Femur (tissue), 1 donor: Measurements from ENCODE around the gene ADAMTS12.

Source experiments
- DNase-seq: peaks from one replicate; pipeline ENCODE4 v3.0.0-alpha.2; 2017

The ADAMTS12 gene

DNA sequence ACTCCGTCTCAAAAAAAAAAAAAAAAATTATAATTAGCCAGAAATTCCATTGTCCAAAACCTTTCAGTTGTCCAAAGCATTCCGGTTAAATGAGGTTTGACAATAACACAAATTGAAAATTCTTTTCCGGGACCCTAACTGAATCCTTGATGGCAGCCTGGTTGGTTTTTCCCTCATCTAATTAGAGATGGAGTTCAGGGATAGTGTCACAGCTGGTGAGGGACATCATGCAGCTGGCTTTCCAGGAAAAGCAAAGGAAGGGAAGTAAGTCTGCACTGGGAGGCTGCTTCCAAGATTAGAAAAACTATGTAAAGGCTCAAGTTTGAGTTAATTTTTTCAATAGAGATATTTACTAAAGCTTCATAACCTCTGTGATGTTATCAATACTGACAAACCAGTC is 195.4 kb downstream of the ADAMTS12 start:
- no peak for DNase-seq

DNA sequence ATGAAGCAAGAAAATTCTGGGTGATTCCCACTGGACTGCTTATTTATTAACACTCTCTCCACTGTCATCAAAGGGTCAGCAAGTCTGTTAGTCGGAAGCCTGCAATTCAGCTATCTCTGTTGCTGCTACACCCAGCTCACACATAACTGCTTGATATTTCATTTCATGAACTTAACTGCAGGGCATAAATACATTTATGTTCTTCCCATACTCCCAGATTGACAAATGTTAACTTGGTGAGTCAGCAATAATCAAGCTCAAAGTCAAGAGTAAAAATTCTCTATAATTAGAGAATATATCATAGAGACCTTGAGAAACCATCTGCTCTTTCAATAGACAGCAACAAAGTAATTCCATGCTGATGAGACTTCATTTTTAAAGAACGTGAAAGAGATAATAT is 198.8 kb downstream of the ADAMTS12 start:
- no peak for DNase-seq

DNA sequence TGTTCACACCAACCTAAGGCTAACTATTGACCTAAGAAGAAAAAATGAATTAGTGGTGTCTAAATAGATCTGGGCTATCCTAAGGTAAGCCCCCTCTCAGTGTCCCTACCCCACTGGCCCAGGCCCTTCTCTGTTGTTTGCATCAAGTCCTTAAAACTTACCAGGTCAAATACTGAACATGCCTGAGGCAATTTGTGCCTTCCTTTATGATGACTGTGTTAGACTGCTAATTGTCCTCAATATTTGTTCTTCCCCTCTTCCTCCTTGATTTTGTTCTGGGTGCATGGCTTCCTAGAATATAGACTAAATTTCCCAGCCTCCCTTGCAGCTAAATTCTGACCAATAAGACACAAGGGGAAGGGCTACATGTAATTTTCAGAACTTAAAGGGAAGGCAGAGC is 199.9 kb downstream of the ADAMTS12 start:
- no peak for DNase-seq

DNA sequence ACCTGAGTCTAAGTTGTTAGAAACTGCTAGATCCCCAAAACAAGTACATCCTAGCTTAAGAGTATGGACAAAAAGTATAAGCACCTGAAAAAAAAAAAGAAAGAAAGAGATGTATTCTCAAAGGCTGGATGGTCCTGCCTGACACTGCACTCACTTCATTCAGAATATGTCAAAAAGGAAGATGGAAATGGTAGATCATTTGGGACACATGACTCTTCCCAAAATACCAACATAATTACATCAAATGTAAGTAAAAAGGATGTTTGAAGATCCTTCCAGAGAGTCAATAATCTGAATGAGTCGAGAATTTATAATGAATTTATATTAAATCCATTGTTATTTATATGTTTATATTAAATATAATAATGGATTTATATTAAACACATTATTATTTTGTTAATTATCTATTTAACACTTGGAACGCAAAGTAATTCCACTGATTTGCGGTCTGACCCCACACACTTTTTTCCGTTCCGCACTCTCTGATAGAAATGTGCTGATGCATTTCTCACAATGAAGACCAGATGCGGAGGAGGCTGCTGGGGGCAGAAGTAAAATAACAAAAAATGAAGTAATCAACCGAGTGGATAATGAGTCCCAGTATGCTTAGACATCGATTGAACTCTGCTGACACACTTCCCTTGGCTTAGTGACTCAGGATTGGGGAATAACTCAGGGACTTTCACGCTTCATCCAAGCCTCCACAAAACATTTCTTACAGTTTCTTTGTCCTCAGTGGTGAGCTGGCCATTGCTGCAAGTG is 201.2 kb downstream of the ADAMTS12 start:
- no peak for DNase-seq

DNA sequence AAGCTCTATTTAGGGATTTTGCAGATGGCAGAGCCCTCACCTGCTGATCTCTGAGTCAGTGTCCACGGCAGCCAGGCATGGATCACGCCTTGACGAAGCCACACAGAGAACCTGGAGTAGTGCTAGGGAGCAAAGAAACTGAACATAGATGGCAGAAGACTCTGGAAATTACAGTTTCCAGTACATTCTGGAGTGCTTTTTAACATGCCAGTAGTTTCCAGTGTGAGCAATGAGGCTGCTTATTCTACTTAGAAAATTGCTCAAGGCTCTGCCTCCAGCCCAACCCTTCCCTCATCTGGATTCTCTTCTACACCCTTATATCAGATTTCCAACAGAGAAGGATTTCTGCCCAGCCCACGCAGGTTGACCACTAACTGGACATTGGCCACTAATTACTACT is 203.3 kb downstream of the ADAMTS12 start:
- DNase-seq, result no peak

DNA sequence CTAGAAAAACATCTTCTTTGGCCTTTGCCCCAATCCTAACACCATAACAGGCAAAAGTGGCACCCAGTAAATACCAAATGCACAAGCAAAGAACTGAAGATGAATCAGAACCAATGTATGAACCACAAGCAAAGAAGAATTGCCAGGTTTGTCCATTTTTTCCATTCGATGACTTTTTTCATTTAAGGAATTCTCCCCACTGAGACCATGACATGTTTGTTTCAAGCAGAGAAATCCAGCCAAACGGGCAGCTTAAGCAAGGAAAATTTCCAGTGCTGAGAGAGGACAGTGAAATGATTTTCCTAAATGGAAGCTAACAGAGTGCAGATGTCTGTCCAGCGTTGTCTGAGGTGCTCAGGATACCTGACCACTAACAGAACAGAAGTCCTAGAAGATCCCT is 203.7 kb downstream of the ADAMTS12 start:
- peak; percentile 62 for DNase-seq

DNA sequence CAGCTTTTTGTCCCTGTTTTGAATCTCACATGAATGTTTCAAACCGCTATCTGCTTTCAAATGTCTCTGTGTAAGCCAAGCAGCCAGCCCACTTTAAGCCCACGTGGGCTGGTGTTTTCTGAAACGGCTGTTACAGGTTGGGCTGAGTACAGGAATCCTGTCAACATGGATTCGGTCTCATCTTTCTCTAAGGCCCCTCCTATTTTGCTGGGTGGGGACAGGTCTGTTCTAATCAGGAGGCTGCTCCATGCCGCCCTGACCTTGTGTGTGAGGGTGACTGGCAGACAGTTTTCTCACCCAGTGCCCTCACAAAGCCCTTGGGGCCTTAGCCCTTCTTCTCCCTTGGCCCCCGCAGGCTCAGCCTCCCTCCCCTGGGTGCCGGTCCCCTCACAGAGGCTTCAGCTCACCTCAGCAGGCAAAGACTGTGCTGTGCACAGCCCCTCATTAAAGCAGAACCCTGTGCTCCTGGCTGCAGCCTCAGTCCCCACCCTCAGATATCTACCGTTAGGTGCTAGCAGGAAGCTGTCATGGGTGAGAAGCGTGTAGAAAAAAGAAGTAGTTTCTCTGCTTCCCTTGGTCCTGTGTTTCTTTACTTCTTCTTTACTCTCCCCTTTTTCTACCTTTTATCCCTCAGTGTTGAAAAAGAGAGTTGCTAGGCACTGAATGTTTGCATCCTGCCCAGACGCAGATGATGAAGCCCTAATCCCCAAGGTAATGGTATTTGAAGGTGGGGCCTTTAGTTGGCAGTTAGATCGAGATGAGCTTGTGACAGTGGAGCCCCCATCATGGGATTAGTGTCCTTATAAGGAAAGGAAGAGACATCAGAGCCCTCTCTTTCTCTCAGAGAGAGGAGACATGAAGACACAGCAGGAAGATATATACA is 205.7 kb downstream of the ADAMTS12 start:
- DNase-seq, result no peak

DNA sequence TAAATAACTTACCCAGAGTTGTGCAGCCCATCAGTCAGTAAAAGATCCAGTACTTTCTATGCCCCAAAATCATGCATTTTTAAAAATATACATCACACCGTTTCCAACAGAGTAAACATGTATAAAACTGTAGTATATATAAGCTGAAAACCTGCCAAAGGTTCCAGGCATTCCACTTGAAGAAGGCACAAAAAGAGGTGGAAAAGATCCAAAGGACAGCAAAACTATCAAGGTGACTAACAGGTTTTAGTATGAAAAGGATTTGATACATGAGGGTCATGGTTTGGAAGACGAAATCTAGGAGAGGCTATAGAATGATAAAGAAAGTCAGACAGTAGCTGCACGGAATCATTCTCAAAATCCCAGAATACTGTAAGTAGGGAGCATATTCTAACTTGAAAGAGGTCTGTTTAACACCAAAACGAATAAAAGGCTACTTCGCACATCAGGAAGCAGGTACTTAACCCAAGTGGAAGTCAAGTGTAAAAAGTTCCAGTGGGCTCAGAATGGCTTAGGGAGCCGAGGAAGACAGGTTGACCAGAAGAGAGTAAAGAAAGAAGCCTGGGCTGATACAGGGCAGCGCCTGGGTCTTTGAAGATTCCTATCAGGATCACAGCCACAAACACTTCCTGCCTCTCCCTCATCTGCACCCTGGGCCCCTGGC is 207.2 kb downstream of the ADAMTS12 start:
- no peak for DNase-seq

DNA sequence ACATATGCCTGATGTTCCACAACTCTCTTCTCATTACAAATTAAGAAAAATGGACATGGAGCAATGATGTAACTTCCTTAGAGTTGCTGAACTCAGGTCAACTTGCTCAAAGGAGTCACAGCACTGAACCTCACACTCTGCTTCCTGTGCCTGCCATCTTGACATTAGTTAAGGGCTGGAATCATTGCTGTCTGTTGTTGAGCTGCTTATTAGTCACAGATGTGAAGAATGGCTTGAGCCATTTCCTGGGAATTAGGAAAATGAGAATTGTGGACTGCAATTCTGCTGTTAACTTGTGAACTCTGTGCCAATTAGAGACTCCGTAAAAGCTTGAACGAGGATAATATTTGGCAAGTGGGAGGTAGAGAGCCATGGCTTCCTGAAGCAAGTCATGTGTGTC is 212.0 kb downstream of the ADAMTS12 start:
- no peak for DNase-seq

DNA sequence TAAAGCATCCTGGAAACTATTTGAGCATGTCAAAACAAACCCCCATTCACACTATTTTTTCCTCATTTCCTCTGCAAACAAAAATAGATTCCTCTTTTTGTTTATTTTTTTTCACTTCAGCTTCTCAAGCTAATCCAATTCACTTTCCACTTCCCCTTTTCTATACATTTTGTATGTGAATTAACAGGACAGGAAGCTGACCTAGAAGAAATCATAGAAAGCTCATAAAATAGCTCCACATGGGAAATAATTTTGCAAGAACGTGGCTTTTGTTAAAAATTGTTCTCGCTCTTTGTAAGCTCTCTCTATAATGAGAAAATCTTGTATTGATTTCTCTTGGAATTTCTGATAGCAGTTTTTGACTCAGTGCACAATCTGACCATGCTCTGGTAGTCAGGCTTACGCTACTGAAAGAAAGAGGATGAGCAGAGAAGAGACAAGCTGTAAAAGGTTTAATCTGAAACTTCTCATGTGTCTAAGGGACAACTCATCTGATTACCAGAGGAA is 215.8 kb downstream of the ADAMTS12 start:
- no peak for DNase-seq

DNA sequence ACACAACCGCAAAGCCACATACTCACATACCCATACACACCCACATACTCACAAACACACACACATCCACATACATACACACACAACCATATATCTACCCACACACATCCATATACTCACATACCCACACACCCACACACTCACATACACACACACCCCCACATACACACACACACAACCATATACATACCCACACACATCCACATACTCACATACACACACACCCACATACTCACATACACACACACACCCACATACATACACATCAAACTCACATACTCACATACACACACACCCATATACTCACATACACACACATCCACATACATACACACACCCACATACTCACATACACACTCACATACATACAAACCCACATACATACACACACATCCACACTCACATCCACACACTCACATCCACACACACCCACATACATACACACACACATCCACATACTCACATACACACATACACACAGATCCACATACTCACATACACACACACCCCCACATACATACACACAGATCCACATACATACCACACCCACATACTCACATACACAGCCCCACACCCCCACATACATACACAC is 220.0 kb downstream of the ADAMTS12 start:
- no peak for DNase-seq

DNA sequence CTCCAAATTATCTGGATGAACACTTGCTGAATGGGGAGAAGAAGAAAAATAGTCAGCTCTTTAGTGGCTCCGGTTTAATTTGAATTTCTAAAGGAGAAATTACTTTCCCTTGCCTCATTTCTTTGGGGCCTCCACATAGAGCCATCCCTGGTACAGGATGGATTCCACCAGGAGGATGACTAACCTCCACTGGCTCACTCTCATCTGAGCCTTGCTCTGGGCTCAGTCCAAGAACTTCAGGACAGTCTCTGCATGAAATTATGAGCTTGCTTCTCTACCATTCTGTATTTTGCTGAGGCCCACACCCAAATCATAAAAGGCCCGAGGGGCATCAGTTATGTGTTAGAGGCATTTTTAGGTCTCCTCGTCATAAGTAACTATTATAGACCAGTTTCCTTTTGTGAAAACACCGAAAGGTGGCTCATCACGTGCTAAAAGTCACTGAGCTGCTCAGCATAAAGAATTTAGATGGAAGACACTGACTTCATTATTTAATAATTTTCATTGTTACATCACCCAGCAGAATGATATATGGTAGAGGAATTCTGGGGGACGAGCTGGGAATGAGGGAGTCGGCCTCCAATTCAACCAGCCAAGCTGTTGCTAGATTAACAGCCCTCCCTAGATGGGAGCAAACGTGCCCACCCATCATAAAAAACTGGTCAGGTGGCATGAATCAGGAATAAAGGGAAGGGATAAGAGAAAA is 228.9 kb downstream of the ADAMTS12 start:
- DNase-seq, result no peak

DNA sequence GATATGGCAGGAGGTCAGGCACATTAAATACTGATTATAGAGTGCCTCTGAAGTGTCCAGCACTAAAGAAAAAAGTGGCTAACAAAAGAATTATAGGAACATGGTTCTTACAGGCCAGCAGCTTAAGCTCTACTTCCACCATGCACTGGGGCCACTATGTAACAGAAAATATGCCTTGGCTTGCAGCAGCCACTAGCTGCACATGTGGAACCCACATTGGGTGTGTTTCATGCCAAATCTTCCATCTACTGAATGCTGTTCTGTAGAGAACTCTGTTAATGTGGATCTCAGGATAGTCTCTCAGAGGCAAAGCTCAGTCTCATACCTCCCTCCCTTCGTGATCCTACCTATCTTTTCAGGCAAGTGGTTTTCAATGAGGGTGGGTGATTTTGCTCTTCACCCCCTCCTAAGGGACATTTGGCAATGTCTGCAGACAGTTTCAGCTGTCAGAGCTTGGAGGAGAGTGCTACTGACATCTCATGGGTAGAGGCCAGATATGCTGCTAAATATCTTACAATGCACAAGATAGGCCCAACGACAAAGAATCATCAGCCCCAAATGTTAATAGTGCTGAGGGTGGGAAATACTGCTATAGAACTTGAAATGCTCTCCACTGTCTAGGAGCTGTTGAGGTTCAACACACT is 232.1 kb downstream of the ADAMTS12 start:
- DNase-seq, result no peak

DNA sequence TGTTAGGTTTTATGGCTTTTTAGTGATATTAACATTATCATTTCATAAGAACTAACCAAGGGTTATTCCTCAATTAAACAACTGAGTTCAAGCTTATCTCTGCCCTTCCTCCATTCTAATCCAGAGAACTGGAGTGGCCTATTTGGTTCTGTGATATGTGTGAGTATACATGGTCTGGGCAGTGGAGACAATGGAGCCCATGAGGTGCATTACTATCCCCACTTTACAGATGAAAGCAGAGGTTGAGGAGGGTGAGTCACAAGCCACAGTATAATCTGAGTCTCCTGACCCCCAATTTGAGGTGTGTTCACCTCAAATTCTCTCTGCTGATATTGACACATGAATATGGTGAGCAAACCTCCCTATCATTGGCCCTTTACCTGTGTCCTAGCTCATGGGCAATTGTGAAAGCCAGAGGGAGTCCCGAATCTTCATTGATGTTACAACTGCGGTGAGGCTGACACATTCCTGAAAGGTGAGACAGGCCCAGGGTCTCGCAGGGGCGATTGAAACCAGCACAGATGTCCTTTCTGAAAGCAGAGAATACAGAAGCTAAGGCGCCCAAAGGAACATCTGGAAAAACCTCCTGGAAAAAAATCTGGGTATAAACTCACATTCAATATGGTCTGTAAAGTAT is 233.9 kb downstream of the ADAMTS12 start:
- no peak for DNase-seq

DNA sequence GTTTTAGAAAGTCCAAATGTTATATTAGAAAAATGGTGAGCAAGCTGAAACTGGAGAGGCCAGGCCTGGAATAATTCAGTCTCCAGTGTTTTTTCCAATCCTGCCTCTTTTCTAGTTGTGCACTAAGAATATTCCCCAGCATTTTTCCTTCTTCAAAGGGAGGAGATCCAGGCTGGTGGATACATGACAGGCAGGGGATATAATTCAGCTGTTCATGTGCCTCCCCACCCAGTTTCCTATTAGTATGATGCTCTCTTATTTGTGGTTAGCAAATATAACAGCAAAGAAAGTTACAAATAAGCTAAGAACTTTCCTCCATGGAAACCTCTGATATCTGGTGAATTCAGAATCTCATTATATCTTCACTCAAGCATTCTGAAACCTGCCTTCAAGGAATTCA is 234.6 kb downstream of the ADAMTS12 start:
- no peak for DNase-seq

DNA sequence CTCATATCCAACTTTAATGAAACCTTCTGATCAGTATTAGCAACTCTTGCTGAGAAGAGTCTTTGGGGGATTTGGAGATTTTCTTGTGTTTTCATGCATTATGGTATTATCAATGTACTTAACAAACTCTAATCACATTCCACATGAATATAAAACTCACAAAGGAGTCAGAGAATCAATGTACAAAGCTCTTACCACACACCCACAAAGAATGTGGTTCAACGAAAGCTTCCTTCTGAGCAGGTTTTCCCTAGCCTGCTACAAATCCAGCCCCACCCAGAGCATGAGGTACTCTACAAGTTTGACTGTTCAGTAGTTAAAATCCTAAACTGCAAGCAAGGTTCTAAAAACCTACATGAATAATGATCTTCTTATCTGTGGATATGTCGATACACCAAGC is 240.9 kb downstream of the ADAMTS12 start:
- no peak for DNase-seq

DNA sequence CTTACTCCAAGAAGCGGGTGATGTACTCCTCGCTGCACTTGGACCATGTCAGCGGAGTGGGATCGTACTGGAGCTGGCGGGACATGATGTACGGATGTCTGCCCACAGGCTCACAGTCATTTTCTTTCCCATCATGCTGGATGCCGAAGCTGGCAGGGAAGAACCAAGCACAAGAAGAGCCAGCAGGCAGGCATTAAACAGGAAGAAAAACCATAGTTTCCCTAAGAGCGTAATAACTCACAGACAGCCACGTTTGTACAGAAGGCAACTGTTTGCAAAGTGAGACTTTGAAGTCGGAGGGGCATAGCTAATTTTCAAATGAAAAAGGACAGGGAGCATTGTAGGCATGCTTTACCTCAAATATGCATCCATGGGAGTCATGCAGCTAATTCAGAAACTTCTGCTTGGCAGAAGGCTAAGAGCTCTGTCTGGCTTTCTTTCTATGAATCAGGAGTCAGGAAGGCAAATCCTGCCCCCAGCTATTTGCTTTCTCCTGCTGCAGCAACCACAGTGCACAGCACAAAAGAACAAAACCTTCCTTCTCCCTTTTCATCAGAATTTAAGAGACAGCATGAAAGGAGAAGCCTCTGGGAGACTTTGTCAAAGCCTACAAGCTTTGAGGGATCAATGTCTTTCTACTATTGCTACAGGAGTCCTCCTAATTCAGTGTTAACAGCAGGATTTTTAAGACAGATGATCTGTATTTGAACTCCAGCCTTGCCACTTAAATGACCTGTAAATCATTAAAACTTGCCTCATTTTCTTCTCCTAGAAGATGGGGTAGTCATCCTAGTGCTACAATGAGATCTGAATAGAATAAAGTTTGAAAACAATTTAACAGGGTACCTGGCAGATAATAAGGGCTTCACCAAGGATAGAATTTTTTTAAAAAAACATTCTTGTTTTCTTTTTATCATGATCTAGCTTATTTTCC is 242.0 kb downstream of the ADAMTS12 start:
- no peak for DNase-seq

DNA sequence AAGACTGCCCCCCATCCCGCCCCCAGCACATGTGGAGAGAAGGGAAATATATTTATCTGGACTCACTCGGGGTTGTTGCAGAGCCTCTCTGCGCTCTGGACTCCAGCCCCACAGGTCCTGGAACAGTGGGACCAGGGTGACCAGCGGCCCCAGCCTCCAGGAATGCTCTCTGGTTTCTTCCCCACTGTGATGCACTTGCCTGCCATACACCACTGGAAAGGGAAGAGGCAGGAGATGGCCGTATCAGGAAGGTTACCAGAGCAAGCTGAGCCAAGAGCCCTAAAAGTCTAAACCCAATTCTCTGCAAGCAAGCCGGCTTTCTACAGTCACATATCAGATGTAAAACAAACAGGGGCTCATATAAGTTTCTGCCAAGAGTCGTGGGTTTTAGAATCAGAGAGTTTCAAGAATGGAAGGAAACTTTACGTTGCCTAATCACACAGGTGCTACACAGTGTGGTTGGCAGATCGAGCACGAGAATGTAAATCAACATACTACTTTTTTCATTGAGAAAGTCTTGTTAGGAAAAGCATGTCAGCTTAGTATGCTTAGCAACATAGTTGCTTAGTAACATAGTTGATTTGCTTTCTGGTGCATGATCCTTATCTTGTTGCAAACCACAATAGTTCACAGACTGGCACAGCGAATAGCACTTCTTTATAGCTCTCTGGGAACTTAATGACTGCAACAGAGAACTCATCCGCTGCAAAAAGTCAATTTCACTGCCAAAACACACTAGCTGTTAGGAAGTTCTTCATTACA is 249.9 kb downstream of the ADAMTS12 start:
- DNase-seq, result no peak

DNA sequence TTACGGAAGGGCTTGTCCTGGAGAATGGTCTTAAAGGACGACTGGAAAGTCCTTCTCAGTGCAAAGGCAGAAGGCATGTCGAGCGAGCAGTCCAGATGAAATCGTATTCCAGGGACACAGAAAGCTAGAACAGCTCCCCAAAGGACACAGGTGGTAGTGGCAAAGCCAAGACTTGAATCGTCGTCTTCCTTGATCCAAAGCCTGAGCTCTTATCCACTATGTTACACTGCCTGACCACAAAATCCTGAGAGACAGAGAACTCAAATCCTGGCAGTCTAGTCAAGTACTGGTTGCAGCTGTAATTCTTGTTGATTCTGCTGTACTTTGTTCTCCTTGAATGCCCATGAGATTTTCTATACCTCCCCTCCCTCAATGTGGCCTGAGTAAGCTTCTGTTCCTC is 252.3 kb downstream of the ADAMTS12 start:
- DNase-seq, result no peak
